SK-N-MC (cell line): Measurements from ENCODE around the gene LRRC57.

Experiments used
- EZH2 ChIP-seq: fragments of 200-600 bp; sonication (generic); IDR thresholded peaks from one replicate; pipeline ENCODE4 v1.6.1; 2017; ENCODE audit warnings: antibody characterized with exemption
- FOXP2 ChIP-seq: optimal IDR thresholded peaks from 2 replicates; pipeline ENCODE3; 2011; ENCODE audit warnings: mild to moderate bottlenecking, moderate library complexity; ENCODE audit not compliant: insufficient read depth; ENCODE audit errors: extremely low read length, control extremely low read depth
- POLR2AphosphoS5 ChIP-seq: IDR thresholded peaks from 2 replicates; pipeline ENCODE4 v1.6.1; 2012; ENCODE audit warnings: mild to moderate bottlenecking, low read depth, low read length, borderline replicate concordance

GRCh38 chr15:42595626-42596240 lies 47.1 kb upstream of the LRRC57 start:
- TF ChIP-seq EZH2: no peak
- no peak for TF ChIP-seq POLR2AphosphoS5
- TF ChIP-seq FOXP2: no peak
